GM19193 (cell line): Measurements from ENCODE around the gene BACE1.

ENCODE experiments used
- POLR2A ChIP-seq: IDR thresholded peaks from 4 replicates; pipeline ENCODE4 v1.6.1; 2011; ENCODE audit not compliant: insufficient read depth, insufficient read length; ENCODE audit errors: extremely low read depth

The BACE1 gene

DNA sequence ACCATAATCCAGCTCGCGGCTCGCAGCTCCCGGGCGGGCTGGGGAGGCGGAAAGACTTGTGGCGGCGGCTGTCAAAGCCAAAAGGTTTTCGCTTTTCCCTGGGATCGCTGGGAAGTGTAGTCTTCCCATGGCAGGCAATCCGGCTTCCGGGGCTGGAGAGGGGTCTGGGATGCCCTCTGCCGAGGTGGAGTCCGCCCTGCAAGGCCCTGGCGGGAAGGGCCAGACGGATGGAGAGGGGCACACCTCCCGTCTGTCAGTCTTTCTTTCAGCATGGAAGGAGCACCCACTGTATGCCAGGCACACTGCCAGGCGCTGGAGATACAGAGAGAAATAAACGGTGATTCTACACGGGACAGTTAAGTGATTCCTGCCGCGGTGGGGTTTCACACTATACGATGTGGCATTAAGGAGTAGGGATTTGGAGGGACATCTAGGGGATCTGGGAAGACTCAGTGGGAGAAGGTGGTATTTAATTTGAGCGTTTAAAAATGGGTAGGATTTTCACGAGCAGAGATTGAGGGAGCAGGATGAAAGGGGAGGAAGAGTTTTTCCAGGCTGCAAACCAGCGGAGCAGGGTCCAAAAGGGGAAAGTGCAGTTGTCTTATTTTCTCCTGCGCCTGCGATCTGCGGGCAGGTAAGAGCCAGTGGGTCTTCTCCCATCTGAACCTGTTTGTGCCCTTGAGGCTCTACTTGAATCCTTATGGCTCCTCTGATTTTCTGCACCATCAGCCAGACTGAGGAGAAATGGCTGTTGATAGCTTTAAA lies at the start of gene BACE1:
BACE1 (minus strand) TSS at position 60 of the 765 bp plus-strand sequence. CDS start 461 bp downstream, outside the sequence.
- TF ChIP-seq POLR2A, result no peak

DNA sequence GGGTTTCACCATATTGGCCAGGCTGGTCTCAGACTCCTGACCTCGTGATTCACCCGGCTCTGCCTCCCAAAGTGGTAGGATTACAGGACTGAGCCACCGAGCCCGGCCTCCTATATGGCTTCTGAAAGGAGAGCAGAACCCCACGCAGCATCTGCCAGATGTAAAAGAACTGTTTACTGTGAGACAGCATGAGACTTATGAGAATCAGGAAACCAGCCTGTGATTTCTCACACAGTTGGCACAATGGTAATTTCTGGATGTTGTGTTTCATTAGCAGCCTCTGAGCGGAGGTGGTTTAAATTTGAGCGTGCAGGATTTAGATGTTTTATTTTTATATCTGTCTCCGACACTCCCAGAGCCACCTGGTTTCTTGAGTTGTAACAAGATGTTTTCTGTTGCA lies 45.4 kb upstream of the BACE1 start:
- TF ChIP-seq POLR2A, result no peak

DNA sequence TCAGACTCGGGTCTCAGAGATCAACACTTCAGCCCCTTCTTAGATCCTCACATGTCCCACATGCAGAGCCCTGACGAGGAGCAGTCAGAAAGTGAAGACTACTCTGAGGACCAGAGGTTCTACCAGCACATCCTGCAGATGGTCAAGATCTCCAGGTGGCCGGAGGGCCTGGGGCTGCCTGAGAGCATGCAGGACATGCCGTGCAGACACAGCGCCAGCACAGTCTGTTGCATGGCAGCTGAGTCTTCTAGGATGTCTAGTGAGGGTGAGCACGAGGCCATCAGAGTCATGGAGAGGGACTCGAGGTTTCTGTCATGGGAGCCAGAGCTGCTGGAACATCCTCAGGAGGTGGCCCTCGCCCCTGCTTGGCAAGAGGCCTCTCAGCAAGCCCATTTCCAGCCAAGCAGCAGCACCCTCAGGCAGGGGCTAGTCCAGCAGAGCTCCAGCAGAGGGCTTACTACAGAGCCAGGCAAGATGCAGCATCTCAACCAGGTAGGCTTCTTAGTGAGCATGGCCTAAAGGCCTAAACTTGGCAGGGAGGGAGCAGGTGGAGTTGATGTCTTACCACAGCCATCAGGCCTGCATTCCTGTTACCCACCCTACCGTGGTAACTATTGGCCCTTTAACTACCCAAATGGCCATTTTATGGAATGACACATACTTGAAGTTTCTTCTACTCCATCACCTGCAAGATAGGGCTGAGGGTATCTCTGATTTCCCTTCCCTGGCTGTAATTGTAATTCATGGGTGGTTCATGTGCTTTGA lies 40.3 kb upstream of the BACE1 start:
- TF ChIP-seq POLR2A, result no peak

DNA sequence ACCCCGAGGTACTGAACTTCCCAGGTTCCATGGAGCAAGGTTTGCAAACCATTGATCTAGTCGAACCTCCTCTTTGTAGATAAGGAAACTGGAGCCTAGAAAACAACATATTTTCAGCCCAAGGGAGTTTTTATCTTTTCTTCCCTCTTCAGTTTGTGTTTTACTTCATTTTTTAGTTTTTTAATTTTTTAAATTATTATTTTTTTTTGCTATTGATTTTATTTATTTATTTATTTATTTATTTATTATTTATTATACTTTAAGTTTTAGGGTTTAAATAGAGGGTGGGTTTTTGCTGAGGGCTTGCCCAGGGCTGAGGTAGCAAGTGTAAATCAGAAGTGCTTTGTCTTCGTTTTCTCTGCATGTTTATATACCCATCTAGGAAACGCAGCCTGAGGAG lies 38.5 kb upstream of the BACE1 start:
- no peak for TF ChIP-seq POLR2A

DNA sequence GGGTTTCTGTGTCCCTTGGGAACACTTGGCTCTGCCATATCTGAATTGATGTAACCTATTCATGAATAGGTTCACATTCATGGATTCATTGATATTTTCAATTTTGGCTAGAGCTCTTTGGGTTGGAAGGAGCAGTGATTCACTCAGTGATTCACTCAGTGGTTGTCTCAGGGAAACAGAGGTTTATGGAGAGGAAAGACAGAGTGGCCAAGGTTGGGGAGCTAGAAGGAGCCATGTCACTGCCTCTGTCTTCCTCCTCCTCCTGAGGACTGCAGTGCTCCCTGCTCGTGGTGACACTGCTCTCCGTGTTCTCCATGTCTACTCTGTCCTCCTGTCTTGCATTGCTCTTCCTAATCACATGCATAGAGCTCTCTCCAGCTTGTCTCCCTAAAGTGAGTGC lies 29.0 kb upstream of the BACE1 start:
- TF ChIP-seq POLR2A, result no peak

DNA sequence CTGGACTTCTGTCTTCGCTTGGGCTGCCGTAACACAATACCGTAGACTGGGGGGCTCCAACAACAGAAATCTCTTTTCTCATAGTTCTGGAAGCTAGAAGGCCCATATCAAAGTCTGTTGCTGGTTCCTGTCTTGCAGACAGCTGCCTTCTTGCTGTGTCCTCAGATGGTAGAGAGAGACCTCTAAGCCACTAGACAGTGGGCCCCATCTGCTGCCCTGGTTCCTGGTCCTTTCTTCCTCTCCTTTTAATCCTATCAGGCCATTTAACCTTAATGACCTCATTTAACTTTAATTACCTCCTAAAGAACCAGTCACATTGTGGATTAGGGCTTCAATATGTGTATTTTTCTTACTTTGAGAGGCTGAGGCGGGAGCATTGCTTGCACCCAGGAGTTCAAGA lies 21.0 kb upstream of the BACE1 start:
- TF ChIP-seq POLR2A, result no peak

DNA sequence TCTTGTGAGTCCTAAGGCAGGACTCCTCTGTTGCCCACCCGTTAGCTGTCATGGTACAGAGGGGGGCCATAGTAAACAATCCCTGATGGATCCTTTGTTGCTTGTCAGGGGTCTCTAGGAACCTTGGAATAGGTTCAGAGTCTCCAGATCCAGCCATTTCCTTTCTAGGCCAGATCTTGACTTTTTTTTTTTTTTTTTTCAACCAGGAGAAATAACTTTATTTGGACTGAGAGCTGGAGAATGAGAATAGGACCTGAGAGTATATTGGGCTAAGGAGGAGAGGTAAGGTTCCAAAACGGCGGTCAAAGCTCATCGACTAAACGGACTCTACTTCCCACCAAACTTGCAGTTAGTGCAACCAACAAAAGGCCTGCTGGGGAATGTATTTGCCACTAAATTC lies 19.3 kb upstream of the BACE1 start:
- TF ChIP-seq POLR2A, result no peak

DNA sequence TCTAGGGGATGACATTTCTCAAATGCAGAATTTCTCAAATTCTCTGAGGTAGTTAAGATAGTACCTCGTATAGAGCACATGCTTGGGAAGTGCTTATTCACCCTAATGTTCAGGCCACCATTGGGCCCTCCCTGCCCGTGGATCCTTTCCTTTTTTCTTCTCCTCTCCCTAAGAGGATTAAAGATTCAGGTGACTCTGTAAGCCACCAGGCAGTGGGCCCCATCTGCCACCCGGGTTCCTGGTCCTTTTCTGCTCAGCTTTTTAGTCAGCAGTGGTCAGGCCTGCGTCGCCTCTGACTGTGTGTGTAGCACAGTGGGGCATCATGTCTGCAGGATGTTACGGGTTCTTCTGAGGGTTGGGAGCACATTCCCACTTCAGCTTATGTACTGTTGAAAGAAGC lies 18.8 kb upstream of the BACE1 start:
- no peak for TF ChIP-seq POLR2A

DNA sequence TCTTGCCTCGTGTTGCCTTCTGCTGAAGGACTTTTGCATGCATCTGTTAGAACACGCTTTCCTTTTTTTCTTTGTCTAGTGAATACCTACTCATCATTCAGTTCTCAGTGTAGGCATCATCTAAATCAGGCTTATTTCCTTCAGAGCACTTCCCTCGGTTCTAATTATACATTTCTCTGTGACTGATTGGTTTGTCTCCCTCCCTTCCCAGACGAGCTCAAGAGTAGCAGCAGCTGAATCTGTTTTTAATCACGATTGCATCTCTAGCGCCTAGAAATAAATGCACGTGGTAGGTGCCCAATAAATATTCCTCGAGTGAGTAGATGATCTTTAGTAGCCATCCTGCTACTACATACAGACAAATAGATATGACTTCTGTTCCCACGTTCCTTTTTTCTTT lies 17.9 kb upstream of the BACE1 start:
- no peak for TF ChIP-seq POLR2A

DNA sequence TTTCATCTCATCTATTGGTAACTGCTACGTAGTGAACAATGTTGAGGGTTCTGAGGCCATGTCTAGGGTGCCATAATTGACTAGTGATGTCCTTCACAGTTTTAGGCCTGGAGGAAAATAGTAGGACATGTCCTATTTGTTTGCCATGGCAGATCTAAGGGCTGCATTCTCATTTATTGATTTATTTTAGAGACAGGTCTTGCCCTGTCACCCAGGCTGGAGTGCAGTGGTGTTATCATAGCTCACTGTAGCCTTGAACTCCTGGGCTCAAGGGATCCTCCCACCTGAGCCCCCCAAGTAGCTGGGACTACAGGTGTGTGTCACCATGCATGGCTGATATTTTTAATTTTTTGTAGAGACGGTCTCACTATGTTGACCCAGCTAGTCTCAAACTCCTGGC lies 16.8 kb upstream of the BACE1 start:
- TF ChIP-seq POLR2A, result no peak

DNA sequence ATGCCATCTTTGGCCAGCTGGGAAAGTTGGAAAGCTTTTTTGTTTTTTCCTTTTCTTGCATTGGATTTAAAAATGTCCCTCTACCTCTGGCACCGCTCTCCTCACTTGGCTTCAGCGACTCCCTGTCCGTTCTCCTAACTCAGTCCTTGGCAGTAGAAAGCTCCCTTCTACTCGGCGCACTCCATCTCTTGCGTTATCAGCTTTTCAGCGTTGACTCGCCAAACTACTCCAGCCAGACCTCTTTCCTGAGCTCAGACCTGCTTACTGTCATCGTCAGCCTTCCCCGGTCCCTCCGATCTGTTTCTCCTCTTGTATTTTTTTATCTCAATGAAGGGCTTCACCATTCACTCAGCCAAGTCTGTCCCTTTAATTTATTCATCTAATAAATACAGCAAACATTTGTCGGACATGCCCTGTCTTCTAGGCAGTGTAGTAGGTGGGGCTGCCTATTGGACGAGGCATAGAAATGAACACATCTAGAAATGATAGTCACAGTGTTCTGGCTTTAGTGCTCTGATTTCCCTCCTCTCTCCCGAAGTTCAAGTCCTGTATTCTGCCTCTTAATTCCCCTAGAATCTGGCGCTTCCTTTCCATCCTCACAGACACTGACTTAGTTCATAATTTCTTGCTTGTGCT lies 12.4 kb upstream of the BACE1 start:
- no peak for TF ChIP-seq POLR2A

DNA sequence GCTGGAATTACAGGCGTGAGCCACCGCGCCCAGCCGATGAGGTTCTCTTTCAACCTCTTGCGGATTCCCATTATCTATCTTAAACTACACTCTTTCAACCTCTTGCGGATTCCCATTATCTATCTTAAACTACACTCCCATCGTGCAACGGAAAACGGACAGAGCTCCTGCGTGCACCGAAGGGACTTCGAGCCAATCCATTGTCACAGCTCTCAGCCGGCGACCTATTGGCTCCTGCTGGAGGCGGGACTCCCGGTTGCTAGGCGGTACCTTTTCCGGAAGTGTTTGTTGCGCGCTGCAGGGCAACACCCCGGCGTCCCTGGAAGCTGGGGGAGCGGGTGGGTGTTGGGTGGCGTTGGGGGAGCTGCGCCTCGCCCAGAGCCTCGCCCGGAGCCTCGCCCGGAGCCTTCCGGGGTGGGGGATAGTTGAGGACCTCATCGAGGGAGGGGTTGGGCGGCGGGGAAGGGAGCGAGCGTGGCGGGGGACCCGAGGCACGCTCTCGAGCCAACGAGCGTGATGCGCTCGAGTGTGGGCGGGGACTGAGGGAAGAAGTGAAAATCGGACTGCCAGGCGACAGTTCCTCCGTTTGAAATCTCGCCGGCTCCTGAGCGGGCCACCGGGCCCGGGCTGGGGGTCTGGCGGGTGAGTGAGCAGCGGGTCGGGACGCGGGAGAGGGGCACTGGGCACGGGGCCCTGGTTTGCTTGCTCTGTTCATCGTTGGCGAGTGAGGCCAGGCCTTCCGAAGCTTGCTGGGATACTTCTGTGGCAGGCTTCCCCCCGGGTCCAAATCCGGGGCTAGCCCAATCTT lies 11.7 kb upstream of the BACE1 start, which contains the start of gene CEP164:
CEP164 (plus strand) TSS at position 288 of the 808 bp plus-strand sequence. CDS start 10,733 bp downstream, outside the sequence.
- peak; percentile 89 for TF ChIP-seq POLR2A

DNA sequence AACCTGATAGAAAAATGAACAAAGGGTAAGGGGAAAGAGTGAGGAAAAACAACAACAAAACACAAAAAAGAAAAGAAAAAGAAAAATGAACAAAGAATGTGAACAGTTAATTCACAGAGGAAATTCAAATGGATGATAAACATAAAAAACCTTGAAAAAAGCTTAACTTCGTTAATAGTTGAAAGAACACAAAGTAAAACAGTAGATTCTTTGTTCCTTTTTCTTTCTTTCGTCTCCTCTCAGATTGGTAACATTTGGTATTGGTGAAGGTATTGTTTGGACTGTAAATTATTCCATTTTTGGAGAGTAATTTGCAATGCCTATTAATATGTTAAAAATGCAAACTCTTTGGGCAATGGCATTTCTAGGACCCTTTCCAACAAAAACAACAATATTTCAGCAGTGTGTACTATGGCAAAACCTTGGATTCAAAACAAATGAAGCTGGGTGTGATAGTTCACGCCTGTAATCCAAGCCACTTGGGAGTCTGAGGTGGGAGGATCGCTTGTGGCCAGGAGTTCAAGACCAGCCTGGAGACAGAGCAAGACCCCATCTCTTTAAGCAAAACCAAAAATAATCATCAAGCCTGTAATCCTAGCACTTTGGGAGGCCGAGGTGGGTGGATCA lies 3.3 kb upstream of the BACE1 start:
- TF ChIP-seq POLR2A, result no peak

DNA sequence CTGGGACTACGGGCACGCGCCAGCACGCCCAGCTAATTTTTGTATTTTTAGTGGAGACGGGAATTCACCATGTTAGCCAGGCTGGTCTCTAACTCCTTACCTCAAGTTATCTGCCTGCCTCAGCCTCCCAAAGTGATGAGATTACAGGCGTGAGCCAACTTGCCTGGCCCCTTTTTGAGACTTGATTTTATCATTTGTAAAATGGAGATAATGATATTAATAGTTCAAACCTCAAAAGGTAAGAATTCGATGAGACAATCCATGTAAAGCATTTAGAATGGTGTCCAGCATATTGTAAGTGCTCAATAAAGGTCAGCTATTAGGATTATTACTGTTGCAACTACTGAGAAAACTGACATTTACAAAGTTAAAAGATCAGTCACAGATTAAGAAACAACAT lies 2.7 kb upstream of the BACE1 start:
- TF ChIP-seq POLR2A, result no peak
